Fibroblast of mammary gland (primary cell): Measurements from ENCODE around the gene EPC2.
"Not testable (repeated sequence)": the region's sequence is repeated elsewhere in the genome, so short reads cannot be mapped to it uniquely, and the experiment has no call there.

Experiments
- DNase-seq: peaks from one replicate; pipeline ENCODE4 v3.0.0-alpha.2; 2010; ENCODE audit warnings: low read depth
- H3K4me3 ChIP-seq: 2 replicates; pipeline ENCODE4 v1.5.1; 2011; ENCODE audit warnings: low read depth, mild to moderate bottlenecking, low read length, moderate library complexity; ENCODE audit not compliant: control insufficient read depth
- TF ChIP-seq, protein P1 (sequence below): conservative IDR thresholded peaks from 2 replicates; pipeline ENCODE4 v1.5.1; 2011; ENCODE audit warnings: low read depth, low read length, inconsistent platforms; ENCODE audit not compliant: control insufficient read depth, insufficient read depth

Gene EPC2

DNA sequence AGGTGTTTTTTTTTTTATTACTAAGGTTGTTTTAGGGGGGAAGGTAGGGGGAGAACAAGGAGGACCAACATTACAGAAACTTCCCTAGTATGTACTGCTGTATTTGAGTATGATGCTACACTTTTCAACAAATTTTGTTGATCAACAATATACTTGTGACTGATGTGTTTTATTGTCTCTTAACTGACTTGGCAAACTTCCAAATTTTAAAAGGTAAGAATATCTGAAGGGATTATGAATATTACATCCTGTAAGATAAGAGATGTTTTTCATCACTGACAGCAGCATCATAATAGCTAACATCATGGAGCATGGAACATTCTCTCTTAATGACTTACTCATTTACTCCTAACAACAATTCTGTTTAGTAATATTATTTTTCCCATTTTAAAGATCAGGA lies 144.5 kb downstream of the EPC2 start:
- no peak overlapping the region for H3K4me3 ChIP-seq
- DNase-seq, result no peak
- TF ChIP-seq, protein P1, sequence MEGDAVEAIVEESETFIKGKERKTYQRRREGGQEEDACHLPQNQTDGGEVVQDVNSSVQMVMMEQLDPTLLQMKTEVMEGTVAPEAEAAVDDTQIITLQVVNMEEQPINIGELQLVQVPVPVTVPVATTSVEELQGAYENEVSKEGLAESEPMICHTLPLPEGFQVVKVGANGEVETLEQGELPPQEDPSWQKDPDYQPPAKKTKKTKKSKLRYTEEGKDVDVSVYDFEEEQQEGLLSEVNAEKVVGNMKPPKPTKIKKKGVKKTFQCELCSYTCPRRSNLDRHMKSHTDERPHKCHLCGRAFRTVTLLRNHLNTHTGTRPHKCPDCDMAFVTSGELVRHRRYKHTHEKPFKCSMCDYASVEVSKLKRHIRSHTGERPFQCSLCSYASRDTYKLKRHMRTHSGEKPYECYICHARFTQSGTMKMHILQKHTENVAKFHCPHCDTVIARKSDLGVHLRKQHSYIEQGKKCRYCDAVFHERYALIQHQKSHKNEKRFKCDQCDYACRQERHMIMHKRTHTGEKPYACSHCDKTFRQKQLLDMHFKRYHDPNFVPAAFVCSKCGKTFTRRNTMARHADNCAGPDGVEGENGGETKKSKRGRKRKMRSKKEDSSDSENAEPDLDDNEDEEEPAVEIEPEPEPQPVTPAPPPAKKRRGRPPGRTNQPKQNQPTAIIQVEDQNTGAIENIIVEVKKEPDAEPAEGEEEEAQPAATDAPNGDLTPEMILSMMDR, result no peak

DNA sequence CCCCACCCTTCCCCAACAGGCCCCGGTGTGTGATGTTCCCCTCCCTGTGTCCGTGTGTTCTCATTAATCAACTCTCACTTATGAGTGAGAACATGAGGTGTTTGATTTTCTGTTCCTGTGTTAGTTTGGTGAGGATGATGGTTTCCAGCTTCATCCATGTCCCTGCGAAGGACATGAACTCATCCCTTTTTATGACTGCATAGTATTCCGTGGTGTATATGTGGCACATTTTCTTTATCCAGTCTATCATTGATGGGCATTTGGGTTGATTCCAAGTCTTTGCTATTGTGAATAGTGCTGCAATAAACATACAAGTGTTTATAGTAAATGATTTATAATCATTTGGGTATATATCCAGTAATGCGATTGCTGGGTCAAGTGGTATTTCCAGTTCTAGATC lies 145.6 kb downstream of the EPC2 start:
- DNase-seq, H3K4me3 ChIP-seq: not testable (repeated sequence)

DNA sequence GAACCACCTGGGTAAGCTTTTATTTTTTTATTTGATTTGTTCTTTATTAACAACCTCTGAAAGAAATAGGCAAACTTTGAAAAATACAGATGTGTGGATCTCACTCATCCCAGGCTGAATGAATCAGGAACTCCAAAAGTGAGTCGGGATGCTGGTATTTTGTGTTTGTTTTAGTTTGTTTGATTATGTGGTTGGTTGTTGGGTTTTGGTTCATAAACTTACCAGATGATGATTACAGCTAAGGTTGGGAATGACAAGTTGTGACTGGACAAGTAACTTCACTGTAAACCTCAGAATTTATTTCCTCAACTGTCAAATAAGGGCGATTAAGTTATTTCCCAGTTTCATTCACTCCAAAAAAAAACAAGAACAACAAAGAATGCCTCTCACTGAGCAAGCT lies 150.0 kb downstream of the EPC2 start:
- DNase-seq, result peak; percentile 75
- TF ChIP-seq, protein P1, result no peak
- no peak overlapping the region for H3K4me3 ChIP-seq

DNA sequence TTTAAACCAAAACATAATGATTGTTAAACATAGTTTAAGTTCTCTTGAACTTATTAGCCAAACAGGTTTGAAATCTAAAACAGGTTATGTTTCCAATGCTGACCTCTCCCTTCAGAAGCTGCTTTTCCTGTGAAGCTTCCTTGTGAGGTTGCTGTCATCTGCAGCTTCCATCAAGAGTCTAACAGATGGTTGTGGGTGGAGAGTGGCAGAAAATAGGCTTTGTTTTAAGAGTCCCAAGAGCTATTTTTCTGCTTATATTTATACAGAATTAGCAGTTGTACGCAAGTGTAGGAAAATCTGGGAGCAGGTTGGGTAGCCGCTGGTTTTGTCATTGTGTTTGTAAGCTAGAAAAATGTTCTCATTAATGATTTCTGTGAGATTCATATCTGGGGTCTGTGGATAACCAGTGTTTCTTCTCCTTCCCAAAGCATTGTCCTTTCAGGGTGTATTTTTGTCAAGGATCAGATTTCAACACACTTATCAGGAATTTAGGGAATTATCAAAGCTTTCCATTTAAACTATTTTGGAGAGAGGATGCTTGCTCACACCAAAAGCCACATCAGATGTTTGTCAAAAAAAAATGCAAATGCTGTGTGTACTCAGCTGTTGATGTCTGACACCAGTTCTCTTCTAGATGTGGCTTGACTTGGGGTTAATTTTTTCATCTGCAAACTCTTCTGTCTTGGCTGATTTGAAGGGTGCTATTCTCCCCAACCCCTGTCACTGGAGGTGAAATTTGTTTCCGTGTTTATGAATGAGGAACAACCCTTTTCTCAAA lies 152.4 kb downstream of the EPC2 start:
- TF ChIP-seq, protein P1, result no peak
- H3K4me3 ChIP-seq, result no peak overlapping the region
- no peak for DNase-seq

DNA sequence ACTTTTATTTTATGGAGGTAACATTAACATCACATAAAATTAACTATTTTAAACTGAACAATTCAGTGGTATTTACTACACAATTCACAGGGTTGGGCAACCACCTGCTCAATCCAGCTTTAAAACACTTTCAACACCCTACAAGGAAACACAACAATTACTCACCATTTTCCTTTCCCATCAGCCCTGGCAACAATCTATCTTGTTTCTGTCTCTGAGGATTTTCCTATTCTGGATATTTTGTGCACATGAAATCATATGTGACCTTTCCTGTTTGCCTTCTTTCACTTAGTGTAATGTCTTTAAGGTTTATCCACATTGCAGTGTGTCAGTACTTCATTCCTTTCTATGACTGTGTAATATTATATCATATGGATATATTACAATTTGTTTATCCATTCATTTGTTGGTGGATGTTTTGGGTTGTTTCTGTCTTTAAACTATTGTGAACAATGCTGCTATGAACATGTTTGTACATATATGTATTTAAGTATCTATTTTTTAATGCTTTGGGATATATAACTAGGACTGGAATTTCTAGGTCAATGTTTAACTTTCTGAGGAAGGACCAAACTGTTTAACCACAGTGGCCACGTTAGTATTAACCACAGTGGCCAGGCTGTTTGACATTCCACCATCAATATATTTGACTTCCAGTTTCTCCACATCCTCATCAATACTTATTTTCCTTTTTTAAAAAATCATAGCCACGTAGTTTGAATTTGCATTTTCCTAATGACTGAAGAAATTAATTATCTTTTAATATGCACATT lies 158.1 kb downstream of the EPC2 start:
- no peak overlapping the region for H3K4me3 ChIP-seq
- DNase-seq, result no peak
- TF ChIP-seq, protein P1, result no peak

DNA sequence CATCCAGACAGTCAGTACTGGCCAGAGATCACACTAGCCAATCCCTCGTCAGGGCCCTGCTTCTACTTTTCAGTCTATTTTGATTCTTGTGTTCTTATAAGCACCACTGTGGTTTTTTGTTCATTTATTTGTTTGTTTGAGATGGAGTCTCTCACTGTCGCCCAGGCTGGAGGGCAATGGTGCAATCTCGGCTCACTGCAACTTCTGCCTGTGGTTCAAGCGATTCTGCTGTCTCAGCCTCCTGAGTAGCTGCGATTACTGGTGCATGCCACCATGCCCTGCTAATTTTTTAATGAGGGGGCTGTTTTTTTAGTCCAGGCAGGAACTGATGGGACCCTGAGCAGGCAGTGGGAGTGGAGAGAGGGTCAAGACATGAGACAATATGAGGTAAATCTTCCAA lies 165.5 kb downstream of the EPC2 start:
- TF ChIP-seq, protein P1, result no peak
- DNase-seq, result no peak

DNA sequence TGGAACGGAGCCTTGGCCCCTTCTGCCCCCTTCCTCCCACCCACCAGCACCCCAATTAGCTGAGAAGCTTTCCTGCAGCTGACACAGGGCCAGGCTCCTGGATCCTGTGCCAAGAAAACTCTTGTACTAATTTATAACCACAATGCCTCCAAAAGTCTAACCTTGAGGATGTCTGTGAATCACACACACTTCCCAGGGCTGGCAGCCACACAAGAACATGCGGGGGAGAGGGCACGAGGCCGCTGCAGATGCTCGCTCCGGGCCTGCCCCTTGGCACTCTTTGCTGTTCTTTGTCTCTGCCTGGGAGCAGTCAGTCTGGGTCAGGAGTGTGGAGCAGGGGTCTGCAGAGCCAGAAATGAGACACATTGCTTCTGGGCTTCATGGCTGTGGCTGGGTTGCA lies 167.8 kb downstream of the EPC2 start:
- DNase-seq, result peak; percentile 85
- no peak overlapping the region for H3K4me3 ChIP-seq
- TF ChIP-seq, protein P1, result no peak

More for the DNA sequence above, 165.5 kb downstream of the EPC2 start:
- H3K4me3 ChIP-seq, result no peak overlapping the region
